MM.1S (cell line): ENCODE measurements around the gene CYP4F2.
"Not testable (repeated sequence)": the region's sequence is repeated elsewhere in the genome, so short reads cannot be mapped to it uniquely, and the experiment has no call there.

Source experiments
- DNase-seq: peaks from one replicate; pipeline ENCODE4 v3.0.0-alpha.2; 2015
- H2AFZ ChIP-seq: fragments of 300-600 bp; sonication (generic); 2 replicates; pipeline ENCODE4 v1.6.0; 2016; ENCODE audit warnings: antibody characterized with exemption, low read length
- H3F3A ChIP-seq: fragments of 300-600 bp; sonication (generic); 2 replicates; pipeline ENCODE4 v1.6.1; 2016; ENCODE audit warnings: mild to moderate bottlenecking, antibody characterized with exemption, low read length, moderate library complexity, mixed read lengths; ENCODE audit not compliant: insufficient read depth
- H3K27ac ChIP-seq: fragments of 300-600 bp; sonication (generic); 2 replicates; pipeline ENCODE4 v1.5.1; 2016; ENCODE audit warnings: mild to moderate bottlenecking, low read length
- H3K27me3 ChIP-seq: fragments of 300-600 bp; sonication (generic); replicated peaks from 2 replicates; pipeline ENCODE4 v1.6.0; 2016; ENCODE audit warnings: low read length; ENCODE audit not compliant: insufficient read depth
- H3K36me3 ChIP-seq: fragments of 300-600 bp; sonication (generic); replicated peaks from 2 replicates; pipeline ENCODE4 v1.6.1; 2016; ENCODE audit warnings: mild to moderate bottlenecking, low read length, mixed read lengths; ENCODE audit not compliant: insufficient read depth
- H3K4me1 ChIP-seq: fragments of 300-600 bp; sonication (generic); 2 replicates; pipeline ENCODE4 v1.6.1; 2016; ENCODE audit warnings: low read length, mixed read lengths
- H3K4me2 ChIP-seq: fragments of 300-600 bp; sonication (generic); 2 replicates; pipeline ENCODE4 v1.6.0; 2016; ENCODE audit warnings: low read depth, low read length
- H3K4me3 ChIP-seq: fragments of 300-600 bp; sonication (generic); 2 replicates; pipeline ENCODE4 v1.5.1; 2016; ENCODE audit warnings: low read length, mixed read lengths
- H3K79me2 ChIP-seq: fragments of 300-600 bp; sonication (generic); 2 replicates; pipeline ENCODE4 v1.6.1; 2016; ENCODE audit warnings: mixed run types, low read length, mixed read lengths
- H3K9ac ChIP-seq: fragments of 300-600 bp; sonication (generic); 2 replicates; pipeline ENCODE4 v1.6.1; 2016; ENCODE audit warnings: low read length, mixed read lengths
- H3K9me2 ChIP-seq: fragments of 300-600 bp; sonication (generic); replicated peaks from 2 replicates; pipeline ENCODE4 v1.6.1; 2016; ENCODE audit warnings: mild to moderate bottlenecking, low read length, mixed read lengths; ENCODE audit not compliant: insufficient read depth
- H3K9me3 ChIP-seq: fragments of 300-600 bp; sonication (generic); replicated peaks from 2 replicates; pipeline ENCODE4 v1.6.1; 2016; ENCODE audit warnings: mild to moderate bottlenecking, low read length, mixed read lengths; ENCODE audit not compliant: insufficient read depth
- H4K20me1 ChIP-seq: fragments of 300-600 bp; sonication (generic); 2 replicates; pipeline ENCODE4 v1.6.1; 2016; ENCODE audit warnings: mild to moderate bottlenecking, low read length, moderate library complexity, mixed read lengths; ENCODE audit not compliant: insufficient read depth
- CTCF ChIP-seq: fragments of 300-600 bp; sonication (generic); IDR thresholded peaks from 2 replicates; pipeline ENCODE4 v1.5.1; 2016; ENCODE audit warnings: antibody characterized with exemption, low read length, mixed read lengths
- EZH2 ChIP-seq: fragments of 300-600 bp; sonication (generic); optimal IDR thresholded peaks from 2 replicates; pipeline ENCODE3; 2017; ENCODE audit warnings: low read depth, mild to moderate bottlenecking, antibody characterized with exemption, low read length, mixed read lengths
- EZH2phosphoT487 ChIP-seq: fragments of 300-600 bp; sonication (generic); IDR thresholded peaks from 2 replicates; pipeline ENCODE4 v1.6.1; 2018; ENCODE audit warnings: antibody characterized with exemption, low read length

Gene CYP4F2

GRCh38 chr19:15891434-15891833 lies 6.4 kb downstream of the CYP4F2 start:
- no peak overlapping the region for H2AFZ ChIP-seq
- no peaks in the 10 kb centered on the region for H3K9me2 ChIP-seq
- no peak overlapping the region for H3K4me2 ChIP-seq
- no peaks in the 10 kb centered on the region for H3K4me1 ChIP-seq
- H3K9ac ChIP-seq: no peak overlapping the region
- H3K27ac ChIP-seq: no peak overlapping the region
- no peak overlapping the region for H3K4me3 ChIP-seq
- no peak for TF ChIP-seq CTCF
- TF ChIP-seq EZH2phosphoT487: no peak
- no peak for TF ChIP-seq EZH2
- no peaks in the 10 kb centered on the region for H3K36me3 ChIP-seq
- no peak for DNase-seq
- no peaks in the 10 kb centered on the region for H3K9me3 ChIP-seq
- no peaks in the 10 kb centered on the region for H4K20me1 ChIP-seq
- H3K27me3 ChIP-seq: peaks cover 66% of the 10 kb centered on the region
- no peaks in the 10 kb centered on the region for H3K79me2 ChIP-seq
- H3F3A ChIP-seq: no peaks in the 10 kb centered on the region

GRCh38 chr19:15889339-15889738 lies 8.5 kb downstream of the CYP4F2 start:
- not testable (repeated sequence) for H3K36me3 ChIP-seq, H4K20me1 ChIP-seq, DNase-seq, H3K4me3 ChIP-seq, H3K4me1 ChIP-seq, H3K9me2 ChIP-seq, H3F3A ChIP-seq, H3K79me2 ChIP-seq, H3K4me2 ChIP-seq, H2AFZ ChIP-seq, H3K9me3 ChIP-seq, H3K9ac ChIP-seq, H3K27ac ChIP-seq
- peaks cover 75% of the 10 kb centered on the region for H3K27me3 ChIP-seq

- Histone ChIP-seq H3F3A (no peaks in the 10 kb centered on the region), H3K27ac (no peak overlapping the region), H2AFZ (no peak overlapping the region), H4K20me1 (no peaks in the 10 kb centered on the region), H3K36me3 (no peaks in the 10 kb centered on the region), H3K9me2 (no peaks in the 10 kb centered on the region), H3K27me3 (peaks cover 86% of the 10 kb centered on the region), H3K4me1 (no peaks in the 10 kb centered on the region), H3K4me3 (no peak overlapping the region), H3K9me3 (no peaks in the 10 kb centered on the region), H3K9ac (no peak overlapping the region), H3K79me2 (no peaks in the 10 kb centered on the region), H3K4me2 (no peak overlapping the region)
- TF ChIP-seq EZH2 (no peak), EZH2phosphoT487 (no peak), CTCF (no peak)
- no peak for DNase-seq
Measured at GRCh38 chr19:15885919-15886318, 12.0 kb downstream of the CYP4F2 start.

- H3K36me3 ChIP-seq: no peaks in the 10 kb centered on the region
- H3F3A ChIP-seq: no peaks in the 10 kb centered on the region
- H4K20me1 ChIP-seq: no peaks in the 10 kb centered on the region
- no peak overlapping the region for H3K4me2 ChIP-seq
- H3K9me3 ChIP-seq: no peaks in the 10 kb centered on the region
- TF ChIP-seq EZH2 (no peak), EZH2phosphoT487 (no peak), CTCF (no peak)
- no peaks in the 10 kb centered on the region for H3K4me1 ChIP-seq
- no peak for DNase-seq
- H3K9ac ChIP-seq: no peak overlapping the region
- peaks cover 88% of the 10 kb centered on the region for H3K27me3 ChIP-seq
- no peak overlapping the region for H3K4me3 ChIP-seq
- no peak overlapping the region for H3K27ac ChIP-seq
- H2AFZ ChIP-seq: no peak overlapping the region
- H3K9me2 ChIP-seq: no peaks in the 10 kb centered on the region
- H3K79me2 ChIP-seq: no peaks in the 10 kb centered on the region
Measured at GRCh38 chr19:15885167-15885566, 12.7 kb downstream of the CYP4F2 start.

- H3K9me2 ChIP-seq, H3K4me1 ChIP-seq, H3K9me3 ChIP-seq, H3K27ac ChIP-seq, H3K79me2 ChIP-seq, DNase-seq, H3K4me2 ChIP-seq, H3K36me3 ChIP-seq, H4K20me1 ChIP-seq, H2AFZ ChIP-seq, H3K4me3 ChIP-seq, H3K9ac ChIP-seq, H3F3A ChIP-seq: not testable (repeated sequence)
- peaks cover 94% of the 10 kb centered on the region for H3K27me3 ChIP-seq
Measured at GRCh38 chr19:15883329-15883728, 14.5 kb downstream of the CYP4F2 start.
